Heart right ventricle (tissue), 16 donors: ENCODE measurements around the gene VSTM2B. TPM values are rescaled to one million over a fixed set of nuclear protein-coding genes. Genes with fewer than 3 reads are reported as not detected.

ENCODE experiments used
- ATAC-seq, 8 donors: fragments of 200-7000 bp; cut with Tn5 transposase; one replicate each; pipeline ENCODE4 v1.9.1; 2020; ENCODE audit warnings: mild to moderate bottlenecking in 8 of 8, moderate library complexity in 8 of 8, moderate number of reproducible peaks in 1 of 8
- DNase-seq, 2 donors: peaks; one replicate each; pipeline ENCODE4 v3.0.0-alpha.2; 2020
- H3K27ac ChIP-seq, 10 donors: fragments of 200-600 bp; sonication (generic) in 2 of 10; one replicate each; pipeline versions ENCODE4 v1.5.0 to v1.8.0; 2020 to 2022; ENCODE audit warnings: mild to moderate bottlenecking in 3 of 10
- H3K27me3 ChIP-seq, 7 donors: fragments of 200-600 bp; one replicate each; pipeline ENCODE4 v1.8.0; 2021 to 2022; ENCODE audit warnings: mild to moderate bottlenecking in 2 of 7
- H3K36me3 ChIP-seq, 9 donors: fragments of 200-600 bp; sonication (generic) in 1 of 9; one replicate each; pipeline versions ENCODE4 v1.5.0 to v1.8.0; 2020 to 2022; ENCODE audit warnings: mild to moderate bottlenecking in 2 of 9
- H3K4me1 ChIP-seq, 9 donors: fragments of 200-600 bp; sonication (generic) in 1 of 9; one replicate each; pipeline versions ENCODE4 v1.5.0 to v1.8.0; 2020 to 2022; ENCODE audit warnings: mild to moderate bottlenecking in 4 of 9
- H3K4me3 ChIP-seq, 10 donors: fragments of 200-600 bp; sonication (generic) in 2 of 10; one replicate each; pipeline versions ENCODE4 v1.5.0 to v1.8.0; 2020 to 2022; ENCODE audit warnings: mild to moderate bottlenecking in 7 of 10, moderate library complexity in 2 of 10
- H3K9me3 ChIP-seq, 11 donors: fragments of 200-600 bp in 10 of 11; sonication (generic) in 2 of 11; one replicate each; pipeline versions ENCODE4 v1.5.0 to v1.8.0; 2013 to 2022; ENCODE audit warnings: mild to moderate bottlenecking in 2 of 11, control low read depth in 1 of 11, moderate library complexity in 1 of 11
- WGBS, 2 donors: extraction: QIAGEN DNeasy Blood & Tissue Kit; methylation state at CpG; one replicate each; pipeline ENCODE4 v1.1.7; 2013; ENCODE audit warnings: inconsistent platforms in 1 of 2; 5-methylcytosine and 5-hydroxymethylcytosine counted together
- intact Hi-C, 10 donors: fragments of 100-400 bp; cut with DNase I; formaldehyde crosslinking; loops; one replicate each; pipeline versions ENCODE4 v1.11.1 to v1.14.2; 2022
- polyA plus RNA-seq, 2 donors: library from polyadenylated mRNA; stranded (reverse); fragments of 200-250 nt; gene quantifications; one replicate each; pipeline ENCODE4 v1.2.3, GENCODE V29; 2013
- total RNA-seq, 10 donors: library from RNA; stranded (reverse); fragmentation: NEBNext Ultra II Directional in 3 of 10; extraction: Animal tissue kit (Norgen Biotek cat#: 25700) in 3 of 10; gene quantifications; one replicate each; pipeline versions ENCODE4 v1.2.1 to v1.2.4, GENCODE V29; 2021 to 2023
- TF ChIP-seq, protein P1 (sequence below), 9 donors: fragments of 200-600 bp; sonication (generic) in 2 of 9; IDR thresholded peaks; one replicate each; pipeline versions ENCODE4 v1.5.0 to v1.8.0; 2021 to 2022; ENCODE audit warnings: antibody characterized with exemption in 9 of 9, mild to moderate bottlenecking in 5 of 9, moderate library complexity in 1 of 9
- donor health status: Arrhythmogenic right ventricular cardiomyopathy.
- donor health status: ischemic (EF 13 %, LVEDD 7.1; RV severe dilation, severe dysfunction).
- donor health status: healthy with polysubstance abuse.
- donor health status: DM: no; HTN: yes; CAD: no.
- donor health status: DM: no; HTN: no; CAD: no.
- donor health status: ischemic (EF 25% LVEDD 6.9; RV normal size, moderate dysfunction).
- donor health status: ischemic (EF 25% LVEDD 5.7; RV mildly dilated, moderate dysfunction).
- donor health status: healthy.
- donor health status: DM: yes; HTN: yes; CAD: no.
- donor health status: Ischemic cardiomyopathy.
- donor health status: ischemic (EF 35%, LVEDD 5.7; RV mildly dilated, moderate dysfunction).
- donor health status: nonischemic (EF 11% LVEDD 7.7; RV severe dilation, severe dysfunction).
- donor health status: DM: yes; HTN: yes; CAD: no.
- donor health status: PGD.
- donor health status: ischemic (EF 29% LVEDD 5.4; RV normal size, mild dysfunction).
- donor health status: nonischemic (EF 23%, LVEDD 6.1; RV moderate dilation, normal function).

VSTM2B gene
- total and polyA plus RNA-seq, 12 donors, result not detected

DNA sequence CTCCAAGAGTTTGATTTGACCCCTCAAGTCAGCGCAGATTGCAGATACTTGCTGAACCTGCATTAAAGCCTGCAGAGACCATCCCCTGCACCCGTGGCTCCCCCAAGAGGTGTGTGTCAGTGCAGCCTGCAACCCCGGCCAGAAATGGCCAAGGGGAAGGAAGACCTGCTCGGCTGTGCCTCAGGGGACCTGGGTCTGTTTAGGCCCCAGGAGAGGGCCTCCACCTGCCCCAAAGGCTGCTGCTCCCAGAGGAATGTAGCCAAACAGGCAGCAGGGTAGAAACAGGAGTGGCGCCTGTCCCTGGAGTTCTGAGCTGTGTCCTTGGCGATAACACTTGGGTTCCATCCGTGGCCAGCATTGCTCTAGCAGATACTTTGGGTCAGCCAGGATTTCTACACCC is 88.3 kb downstream of the VSTM2B start:
- TF ChIP-seq, protein P1, sequence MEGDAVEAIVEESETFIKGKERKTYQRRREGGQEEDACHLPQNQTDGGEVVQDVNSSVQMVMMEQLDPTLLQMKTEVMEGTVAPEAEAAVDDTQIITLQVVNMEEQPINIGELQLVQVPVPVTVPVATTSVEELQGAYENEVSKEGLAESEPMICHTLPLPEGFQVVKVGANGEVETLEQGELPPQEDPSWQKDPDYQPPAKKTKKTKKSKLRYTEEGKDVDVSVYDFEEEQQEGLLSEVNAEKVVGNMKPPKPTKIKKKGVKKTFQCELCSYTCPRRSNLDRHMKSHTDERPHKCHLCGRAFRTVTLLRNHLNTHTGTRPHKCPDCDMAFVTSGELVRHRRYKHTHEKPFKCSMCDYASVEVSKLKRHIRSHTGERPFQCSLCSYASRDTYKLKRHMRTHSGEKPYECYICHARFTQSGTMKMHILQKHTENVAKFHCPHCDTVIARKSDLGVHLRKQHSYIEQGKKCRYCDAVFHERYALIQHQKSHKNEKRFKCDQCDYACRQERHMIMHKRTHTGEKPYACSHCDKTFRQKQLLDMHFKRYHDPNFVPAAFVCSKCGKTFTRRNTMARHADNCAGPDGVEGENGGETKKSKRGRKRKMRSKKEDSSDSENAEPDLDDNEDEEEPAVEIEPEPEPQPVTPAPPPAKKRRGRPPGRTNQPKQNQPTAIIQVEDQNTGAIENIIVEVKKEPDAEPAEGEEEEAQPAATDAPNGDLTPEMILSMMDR (IDR thresholded peaks at IDR 0.05), result no peak
- no peak overlapping the region for H3K4me3 ChIP-seq
- no peak overlapping the region for H3K27ac ChIP-seq
- 82 to 94% methylated on average over 7 of the region's 7 CpGs for WGBS, 2 donors
- H3K4me1 ChIP-seq, result peaks cover 0 to 5% (median 0%) of the 10 kb centered on the region in 9 donors
- H3K27me3 ChIP-seq, result no peaks in the 10 kb centered on the region
- no peak for DNase-seq
- no peak for ATAC-seq
- H3K36me3 ChIP-seq, result peaks cover 0 to 77% (median 41%) of the 10 kb centered on the region in 9 donors
- H3K9me3 ChIP-seq, result no peaks in the 10 kb centered on the region
- intact Hi-C loops, result loop anchor here in 6 of 10 donors (5.0 to 10.0 kb wide), 3 partner anchors 48 to 103 kb away; partner anchors contain the start of gene C19orf12 (in 3 of the 6)

Other genes with a start within 250 kb of the VSTM2B start
- gene POP4, start 80.3 kb downstream of the VSTM2B start, total RNA-seq, result 10 to 100 TPM; 46.6 to 61.2 (median 51.7) TPM
- gene POP4, start 80.3 kb downstream of the VSTM2B start, polyA plus RNA-seq, result 100 to 1,000 TPM in 1 of 2 donors, 10 to 100 TPM in 1; 49.4 to 108 TPM
- gene PLEKHF1, start 139.5 kb downstream of the VSTM2B start, total RNA-seq, result 10 to 100 TPM in 9 of 10 donors, 1 to 10 TPM in 1; 7.0 to 38.8 (median 16.5) TPM
- 10 to 100 TPM; 38.8 to 47.9 TPM for gene PLEKHF1, start 139.5 kb downstream of the VSTM2B start, polyA plus RNA-seq
- gene C19orf12, start 189.3 kb downstream of the VSTM2B start, total RNA-seq, result 10 to 100 TPM; 30.3 to 83.3 (median 40.0) TPM
- 10 to 100 TPM; 26.7 to 34.8 TPM for gene C19orf12, start 189.3 kb downstream of the VSTM2B start, polyA plus RNA-seq